ENCODE measurements around the gene TAS2R40. TPM values are rescaled to one million over a fixed set of nuclear protein-coding genes. Genes with fewer than 3 reads are reported as not detected.
"Not testable (repeated sequence)": the region's sequence is repeated elsewhere in the genome, so short reads cannot be mapped to it uniquely, and the experiment has no call there.

TAS2R40 gene
- total and polyA plus RNA-seq, 7 donors: not detected

DNA sequence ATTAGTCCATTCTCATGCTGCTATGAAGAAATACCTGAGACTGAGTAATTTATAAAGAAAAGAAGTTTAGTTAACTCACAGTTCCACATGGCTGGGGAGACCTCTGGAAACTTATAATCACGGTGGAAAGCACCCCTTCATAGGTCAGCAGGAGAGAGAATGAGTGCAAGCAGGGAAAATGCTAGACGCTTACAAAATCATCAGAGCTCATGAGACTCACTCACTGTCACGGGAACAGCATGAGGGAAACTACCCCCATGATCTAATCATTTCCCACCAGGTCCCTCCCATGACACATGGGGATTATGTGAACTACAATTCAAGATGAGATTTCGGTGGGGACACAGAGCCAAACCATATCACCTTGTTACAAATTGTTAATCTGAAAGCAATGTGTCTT, 22.8 kb upstream of the TAS2R40 start:
- H3K27ac ChIP-seq: no peak overlapping the region
- ATAC-seq (no peak), DNase-seq (no peak)
- H3K4me1 ChIP-seq: no peaks in the 10 kb centered on the region
- peaks cover 12% of the 10 kb centered on the region for H3K9me3 ChIP-seq
- H3K4me3 ChIP-seq: no peak overlapping the region
- no peaks in the 10 kb centered on the region for H3K36me3 ChIP-seq (ENCODE audit: insufficient read depth in 1 of 2, low read depth in 1 of 2)
- TF ChIP-seq, protein P1, sequence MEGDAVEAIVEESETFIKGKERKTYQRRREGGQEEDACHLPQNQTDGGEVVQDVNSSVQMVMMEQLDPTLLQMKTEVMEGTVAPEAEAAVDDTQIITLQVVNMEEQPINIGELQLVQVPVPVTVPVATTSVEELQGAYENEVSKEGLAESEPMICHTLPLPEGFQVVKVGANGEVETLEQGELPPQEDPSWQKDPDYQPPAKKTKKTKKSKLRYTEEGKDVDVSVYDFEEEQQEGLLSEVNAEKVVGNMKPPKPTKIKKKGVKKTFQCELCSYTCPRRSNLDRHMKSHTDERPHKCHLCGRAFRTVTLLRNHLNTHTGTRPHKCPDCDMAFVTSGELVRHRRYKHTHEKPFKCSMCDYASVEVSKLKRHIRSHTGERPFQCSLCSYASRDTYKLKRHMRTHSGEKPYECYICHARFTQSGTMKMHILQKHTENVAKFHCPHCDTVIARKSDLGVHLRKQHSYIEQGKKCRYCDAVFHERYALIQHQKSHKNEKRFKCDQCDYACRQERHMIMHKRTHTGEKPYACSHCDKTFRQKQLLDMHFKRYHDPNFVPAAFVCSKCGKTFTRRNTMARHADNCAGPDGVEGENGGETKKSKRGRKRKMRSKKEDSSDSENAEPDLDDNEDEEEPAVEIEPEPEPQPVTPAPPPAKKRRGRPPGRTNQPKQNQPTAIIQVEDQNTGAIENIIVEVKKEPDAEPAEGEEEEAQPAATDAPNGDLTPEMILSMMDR (IDR thresholded peaks at IDR 0.05): no peak
- intact Hi-C loops (cut with DNase I): no loop called here
- H3K27me3 ChIP-seq (ENCODE audit: insufficient read depth in 3 of 3, low read length in 2 of 3): no peaks in the 10 kb centered on the region
- WGBS, 3 donors: 70 to 80% (median 78%) methylated on average over 4 of the region's 4 CpGs

DNA sequence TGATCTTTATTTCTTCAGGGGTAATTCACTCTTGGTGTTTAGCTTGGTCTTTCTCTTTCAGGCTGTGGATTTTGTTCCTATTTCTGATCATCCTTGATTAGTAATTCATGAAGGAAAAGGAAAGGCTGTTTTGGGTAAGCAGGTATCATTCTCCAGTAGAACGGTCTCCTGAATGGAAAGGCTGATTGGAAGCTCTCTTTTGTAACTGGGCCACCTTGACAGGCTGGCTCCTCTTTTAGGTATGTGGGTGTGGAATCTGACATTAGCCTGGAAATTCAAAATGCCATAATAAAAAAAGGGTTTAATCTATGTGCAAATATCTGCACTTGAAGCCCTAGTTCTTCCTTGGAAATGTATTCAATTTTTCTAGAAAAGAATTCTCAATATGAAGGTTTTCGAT, 19.7 kb upstream of the TAS2R40 start:
- DNase-seq (no peak), ATAC-seq (no peak)
- peaks cover 3% of the 10 kb centered on the region for H3K9me3 ChIP-seq
- intact Hi-C loops (cut with DNase I): no loop called here
- no peak overlapping the region for H3K27ac ChIP-seq
- 93 to 98% (median 97%) methylated on average over 2 of the region's 2 CpGs for WGBS, 3 donors
- no peak overlapping the region for H3K4me3 ChIP-seq
- TF ChIP-seq, protein P1 (IDR thresholded peaks at IDR 0.05): no peak
- H3K4me1 ChIP-seq: no peaks in the 10 kb centered on the region
- H3K36me3 ChIP-seq (ENCODE audit: insufficient read depth in 1 of 2, low read depth in 1 of 2): no peaks in the 10 kb centered on the region
- no peaks in the 10 kb centered on the region for H3K27me3 ChIP-seq (ENCODE audit: insufficient read depth in 3 of 3, low read length in 2 of 3)

DNA sequence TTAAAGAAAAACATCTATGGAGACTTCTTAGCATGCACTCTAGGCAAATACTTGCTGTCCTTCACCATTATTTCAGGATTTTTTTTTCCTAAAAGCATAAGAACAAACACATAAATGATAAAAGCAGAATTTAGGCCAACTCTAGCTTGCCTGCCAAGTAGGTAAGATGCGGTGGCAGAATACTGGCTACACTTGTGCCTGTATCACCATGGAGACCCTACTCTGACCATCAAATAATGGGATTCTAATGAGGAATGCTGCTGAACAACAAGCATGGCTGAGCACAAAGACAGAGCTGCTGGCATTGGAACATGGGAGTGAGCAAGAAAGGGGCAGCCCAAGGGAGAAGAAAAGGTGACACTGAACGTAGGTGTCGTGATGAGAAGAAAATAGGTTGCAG, 18.5 kb upstream of the TAS2R40 start:
- Histone ChIP-seq H3K27me3 (ENCODE audit: insufficient read depth in 3 of 3, low read length in 2 of 3) (no peaks in the 10 kb centered on the region), H3K4me1 (no peaks in the 10 kb centered on the region), H3K4me3 (no peak overlapping the region), H3K36me3 (ENCODE audit: insufficient read depth in 1 of 2, low read depth in 1 of 2) (no peaks in the 10 kb centered on the region), H3K27ac (no peak overlapping the region), H3K9me3 (no peaks in the 10 kb centered on the region)
- TF ChIP-seq, protein P1 (IDR thresholded peaks at IDR 0.05): no peak
- intact Hi-C loops (cut with DNase I): no loop called here
- no peak for DNase-seq
- no peak for ATAC-seq
- WGBS, 3 donors: 82 to 84% (median 83%) methylated on average over 3 of the region's 3 CpGs

DNA sequence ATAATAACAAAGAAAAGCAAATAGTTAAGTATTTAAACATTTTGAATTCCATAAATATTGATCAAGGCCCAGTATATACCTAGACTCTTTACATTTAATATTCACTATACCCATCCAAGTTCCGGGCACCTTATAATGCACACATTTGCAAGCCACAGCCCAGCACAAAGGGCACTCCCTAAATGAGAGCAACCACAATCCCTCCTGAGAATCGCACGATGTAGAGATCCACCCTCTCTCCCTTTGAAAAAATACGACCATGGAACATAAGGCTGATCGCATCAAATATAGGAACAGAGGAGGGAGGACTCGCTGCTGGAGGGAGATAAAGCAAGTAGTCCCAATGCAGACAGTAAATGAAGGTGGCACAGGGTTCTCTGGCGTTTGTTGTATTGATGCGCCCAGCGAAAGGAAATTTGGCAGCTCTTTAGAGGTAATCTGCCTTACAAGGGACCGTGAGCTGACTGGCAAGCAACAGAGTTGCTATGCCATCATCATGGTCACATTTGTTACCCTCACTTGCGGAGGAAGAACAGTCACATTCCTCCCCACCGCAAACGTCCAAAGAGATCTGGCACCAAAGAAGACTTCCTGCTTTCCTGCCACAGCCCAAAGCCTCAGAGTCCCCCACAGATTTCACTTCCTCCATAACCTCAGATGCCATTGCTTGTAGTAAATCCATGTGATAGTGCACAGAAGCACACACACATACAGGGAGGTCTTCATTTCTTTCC, 16.1 kb upstream of the TAS2R40 start:
- H3K9me3 ChIP-seq: no peaks in the 10 kb centered on the region
- no peaks in the 10 kb centered on the region for H3K4me1 ChIP-seq
- TF ChIP-seq, protein P1 (IDR thresholded peaks at IDR 0.05): no peak
- no peaks in the 10 kb centered on the region for H3K36me3 ChIP-seq (ENCODE audit: insufficient read depth in 1 of 2, low read depth in 1 of 2)
- no peak overlapping the region for H3K4me3 ChIP-seq
- no peak for DNase-seq
- no peak for ATAC-seq
- no peak overlapping the region for H3K27ac ChIP-seq
- 59 to 67% (median 62%) methylated on average over 13 of the region's 13 CpGs for WGBS, 3 donors
- peaks cover 0 to 2% (median 0%) of the 10 kb centered on the region in 3 donors for H3K27me3 ChIP-seq (ENCODE audit: insufficient read depth in 3 of 3, low read length in 2 of 3)
- intact Hi-C loops (cut with DNase I): no loop called here

DNA sequence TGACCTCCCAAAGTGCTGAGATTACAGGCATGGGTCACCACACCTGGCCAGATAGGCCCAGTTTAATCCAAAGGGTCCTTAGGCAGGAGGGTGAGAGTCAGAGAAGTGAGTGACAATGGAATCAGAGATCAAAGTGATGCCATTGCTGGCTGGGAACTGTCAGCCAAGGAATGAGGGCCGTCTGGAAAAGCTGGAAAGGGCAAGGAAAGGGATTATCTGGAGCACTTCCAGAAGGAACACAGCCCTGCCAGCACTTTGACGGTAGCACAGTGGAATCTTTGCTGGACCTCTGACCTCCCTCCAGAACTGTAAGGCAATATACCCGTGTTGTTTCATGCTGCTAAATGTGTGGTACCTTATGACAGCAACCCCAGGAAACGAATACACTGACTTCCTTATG, 11.3 kb upstream of the TAS2R40 start:
- ATAC-seq (no peak), DNase-seq (no peak)
- TF ChIP-seq, protein P1 (IDR thresholded peaks at IDR 0.05): no peak
- 33 to 37% (median 37%) methylated on average over 4 of the region's 4 CpGs for WGBS, 3 donors
- Histone ChIP-seq H3K36me3 (ENCODE audit: insufficient read depth in 1 of 2, low read depth in 1 of 2) (no peaks in the 10 kb centered on the region), H3K9me3 (peaks cover 3% of the 10 kb centered on the region), H3K27ac (no peak overlapping the region), H3K4me1 (no peaks in the 10 kb centered on the region), H3K4me3 (no peak overlapping the region), H3K27me3 (ENCODE audit: insufficient read depth in 3 of 3, low read length in 2 of 3) (peaks cover 0 to 2% (median 0%) of the 10 kb centered on the region in 3 donors)
- intact Hi-C loops (cut with DNase I): loop anchor here in 1 of 2 donors (10.0 kb wide), 1 partner anchor 356 kb away; the partner anchor contains the start of gene EPHB6

DNA sequence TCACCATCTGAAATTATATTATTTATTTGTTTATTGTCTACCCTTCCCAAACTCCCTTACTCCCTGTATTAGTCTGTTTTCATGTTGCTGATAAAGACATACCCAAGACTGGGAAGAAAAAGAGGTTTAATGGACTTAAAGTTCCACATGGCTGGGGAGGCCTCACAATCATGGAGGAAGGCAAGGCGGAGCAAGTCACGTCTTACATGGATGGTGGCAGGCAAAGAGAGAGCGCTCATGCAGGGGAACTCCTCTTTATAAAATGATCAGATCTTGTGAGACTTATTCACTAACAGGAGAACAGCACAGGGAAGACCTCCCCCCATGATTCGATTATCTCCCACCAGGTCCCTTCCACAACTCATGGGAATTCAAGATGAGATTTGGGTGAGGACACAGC, 8.4 kb upstream of the TAS2R40 start:
- DNase-seq; H3K36me3 ChIP-seq (ENCODE audit: insufficient read depth in 1 of 2, low read depth in 1 of 2); ATAC-seq; H3K9me3 ChIP-seq; H3K27ac ChIP-seq; H3K4me3 ChIP-seq; H3K27me3 ChIP-seq (ENCODE audit: insufficient read depth in 3 of 3, low read length in 2 of 3); H3K4me1 ChIP-seq: not testable (repeated sequence)
- intact Hi-C loops (cut with DNase I): loop anchor here in 1 of 2 donors (10.0 kb wide), 1 partner anchor 359 kb away; the partner anchor contains the start of gene EPHB6
- 94 to 97% (median 96%) methylated on average over 4 of the region's 4 CpGs for WGBS, 3 donors

All from psoas muscle (tissue), 8 donors.